Tibial nerve (tissue), 4 donors: ENCODE data around the gene ISG15.

Experiments used
- CTCF ChIP-seq, 5 experiments: fragments of 200-600 bp in 3 of 5; fragments of 450-650 bp in 2 of 5; sonication (generic) in 3 of 5; IDR thresholded peaks; one replicate each; pipeline ENCODE4 v1.5.1; 2016 to 2019; ENCODE audit warnings: antibody characterized with exemption in 5 of 5, mild to moderate bottlenecking in 3 of 5, moderate library complexity in 2 of 5
- EP300 ChIP-seq, 2 donors: sonication (generic); formaldehyde crosslinking; IDR thresholded peaks; one replicate each; pipeline ENCODE4 v1.6.1; 2017; ENCODE audit warnings: antibody characterized with exemption in 2 of 2, mild to moderate bottlenecking in 1 of 2

- TF ChIP-seq CTCF (IDR thresholded peaks at IDR 0.05) = no peak
- no peak for TF ChIP-seq EP300 (IDR thresholded peaks at IDR 0.05)
Observed at GRCh38 chr1:997993-998744, 15.1 kb upstream of the ISG15 start.
